Measurements from ENCODE around the gene EXOC4. TPM values are rescaled to one million over a fixed set of nuclear protein-coding genes. Genes with fewer than 3 reads are reported as not detected.

EXOC4 gene
- total and polyA plus RNA-seq, 7 donors: 16.4 to 76.7 (median 50.7) TPM

DNA sequence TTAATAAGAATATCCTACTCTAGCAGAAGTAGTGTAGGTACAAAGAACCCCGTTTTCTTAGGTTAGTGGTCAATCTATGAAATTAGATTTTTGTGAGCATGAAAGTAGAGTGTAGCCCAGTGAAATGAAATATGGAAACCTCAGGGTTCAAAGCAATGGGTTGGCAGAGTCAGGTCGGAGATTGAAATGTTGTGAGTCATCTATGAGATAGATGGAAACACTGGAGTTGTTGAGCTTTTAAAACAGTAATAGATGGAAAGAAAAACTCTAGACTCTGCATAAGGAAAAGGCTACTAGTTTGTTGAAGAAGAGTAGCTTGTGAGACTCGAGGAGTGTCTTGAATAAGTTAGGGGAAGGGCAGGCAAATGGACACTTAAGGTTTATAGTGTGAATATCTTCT, 251.9 kb downstream of the EXOC4 start:
- intact Hi-C loops (cut with DNase I): no loop called here
- H3K4me1 ChIP-seq: peaks cover 0 to 16% (median 0%) of the 10 kb centered on the region in 4 donors
- TF ChIP-seq CTCF (IDR thresholded peaks at IDR 0.05): no peak
- no peak for TF ChIP-seq POLR2AphosphoS5 (IDR thresholded peaks at IDR 0.05)
- TF ChIP-seq POLR2A (IDR thresholded peaks at IDR 0.05): no peak
- no peak for TF ChIP-seq EP300 (IDR thresholded peaks at IDR 0.05)
- no peaks in the 10 kb centered on the region for H3K36me3 ChIP-seq
- no peaks in the 10 kb centered on the region for H3K27me3 ChIP-seq
- H3K27ac ChIP-seq: no peak overlapping the region
- no peak for DNase-seq
- H3K9me3 ChIP-seq: no peaks in the 10 kb centered on the region
- 92% methylated on average over 3 of the region's 3 CpGs for WGBS, 2 donors
- no peak overlapping the region for H3K4me3 ChIP-seq

DNA sequence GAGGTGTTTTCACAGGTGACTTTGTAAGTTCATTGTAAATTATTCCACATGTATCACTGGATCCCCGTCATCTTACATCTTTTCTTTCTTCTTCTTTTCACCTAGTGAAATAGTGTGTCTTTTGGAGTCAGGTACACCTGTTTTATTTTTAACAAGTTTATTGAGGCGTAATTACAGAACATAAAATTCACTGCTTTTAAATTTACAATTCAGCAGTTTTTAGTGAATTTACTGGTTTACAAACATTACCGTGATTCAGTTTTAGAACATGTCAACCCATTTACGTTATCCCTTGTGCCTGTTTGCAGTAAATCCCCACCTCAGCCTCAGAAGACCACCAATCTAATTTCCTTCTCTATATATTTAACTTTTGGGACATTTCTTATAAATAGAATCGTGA, 256.9 kb downstream of the EXOC4 start:
- no peaks in the 10 kb centered on the region for H3K9me3 ChIP-seq
- no peaks in the 10 kb centered on the region for H3K4me1 ChIP-seq
- H3K4me3 ChIP-seq: no peak overlapping the region
- H3K27me3 ChIP-seq: no peaks in the 10 kb centered on the region
- DNase-seq: no peak
- intact Hi-C loops (cut with DNase I): no loop called here
- H3K36me3 ChIP-seq: no peaks in the 10 kb centered on the region
- no peak overlapping the region for H3K27ac ChIP-seq
- 89 to 94% methylated on average over 5 of the region's 5 CpGs for WGBS, 2 donors
- TF ChIP-seq CTCF (IDR thresholded peaks at IDR 0.05) (no peak), EP300 (IDR thresholded peaks at IDR 0.05) (no peak), POLR2AphosphoS5 (IDR thresholded peaks at IDR 0.05) (no peak), POLR2A (IDR thresholded peaks at IDR 0.05) (no peak)

DNA sequence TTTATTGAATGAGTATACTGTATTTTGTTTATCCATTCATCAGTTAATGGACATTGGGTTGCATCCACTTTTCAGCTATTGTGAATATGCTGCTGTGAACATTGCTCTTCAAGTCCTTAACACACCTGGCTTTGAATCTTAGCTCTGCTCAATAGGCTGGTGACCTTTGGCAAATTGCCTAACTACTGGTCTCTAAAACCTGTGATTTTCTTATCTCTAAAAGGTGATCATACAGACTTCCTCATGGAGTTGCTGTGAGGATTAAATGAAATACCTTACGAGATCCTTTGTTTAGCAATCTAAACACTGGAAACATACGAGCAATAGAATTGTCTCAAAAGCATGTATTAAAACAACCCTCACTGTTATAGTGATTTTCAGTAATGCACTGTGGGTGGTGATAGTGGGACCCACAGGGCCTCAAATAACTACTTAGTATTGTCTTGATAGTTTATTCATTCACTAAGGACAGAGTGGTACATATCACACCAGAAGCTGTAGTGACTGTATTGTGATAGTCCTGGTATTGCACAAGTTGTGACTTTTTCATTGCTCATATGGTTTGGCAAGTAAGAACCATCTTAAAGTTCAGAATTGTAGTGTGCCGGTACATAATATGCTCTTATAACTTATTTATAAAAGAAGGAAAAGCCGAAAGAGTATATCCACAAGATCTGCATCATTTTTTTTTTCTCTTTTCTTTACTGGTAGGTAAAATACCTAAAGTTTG, 257.6 kb downstream of the EXOC4 start:
- no peaks in the 10 kb centered on the region for H3K9me3 ChIP-seq
- no peak for DNase-seq
- TF ChIP-seq EP300 (IDR thresholded peaks at IDR 0.05): no peak
- no peak for TF ChIP-seq CTCF (IDR thresholded peaks at IDR 0.05)
- TF ChIP-seq POLR2AphosphoS5 (IDR thresholded peaks at IDR 0.05): no peak
- no peak for TF ChIP-seq POLR2A (IDR thresholded peaks at IDR 0.05)
- WGBS, 2 donors: 79 to 90% methylated on average over 4 of the region's 4 CpGs
- no peak overlapping the region for H3K4me3 ChIP-seq
- intact Hi-C loops (cut with DNase I): no loop called here
- H3K4me1 ChIP-seq: no peaks in the 10 kb centered on the region
- no peaks in the 10 kb centered on the region for H3K27me3 ChIP-seq
- H3K36me3 ChIP-seq: no peaks in the 10 kb centered on the region
- no peak overlapping the region for H3K27ac ChIP-seq

GRCh38 chr7:133511252-133511651, 258.4 kb downstream of the EXOC4 start:
- 94 to 95% methylated on average over 3 of the region's 3 CpGs for WGBS, 2 donors
- TF ChIP-seq CTCF (IDR thresholded peaks at IDR 0.05) (no peak), POLR2A (IDR thresholded peaks at IDR 0.05) (no peak), EP300 (IDR thresholded peaks at IDR 0.05) (no peak), POLR2AphosphoS5 (IDR thresholded peaks at IDR 0.05) (no peak)
- intact Hi-C loops (cut with DNase I): no loop called here
- H3K27ac ChIP-seq: no peak overlapping the region
- no peaks in the 10 kb centered on the region for H3K36me3 ChIP-seq
- no peak overlapping the region for H3K4me3 ChIP-seq
- no peaks in the 10 kb centered on the region for H3K27me3 ChIP-seq
- H3K4me1 ChIP-seq: no peaks in the 10 kb centered on the region
- H3K9me3 ChIP-seq: no peaks in the 10 kb centered on the region
- DNase-seq: no peak

DNA sequence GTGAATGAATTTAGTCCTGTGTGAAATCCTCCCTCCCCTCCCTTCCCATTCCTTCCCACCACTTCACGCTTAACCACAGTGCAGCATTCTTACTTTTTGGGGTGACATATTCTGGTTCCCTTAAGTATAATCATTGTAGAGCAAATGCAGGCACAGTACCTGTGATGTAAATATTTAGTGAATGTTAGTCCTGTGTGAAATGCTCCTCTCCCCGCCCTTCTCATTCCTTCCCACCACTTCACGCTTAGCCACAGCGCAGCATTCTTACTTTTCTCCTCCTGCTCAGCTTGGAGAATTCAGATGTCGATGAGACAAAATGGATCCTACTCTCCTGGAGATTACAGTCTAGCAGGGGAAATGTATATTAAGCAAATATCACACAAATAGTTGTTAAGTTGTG, 258.8 kb downstream of the EXOC4 start:
- Histone ChIP-seq H3K27ac (no peak overlapping the region), H3K27me3 (no peaks in the 10 kb centered on the region), H3K4me1 (no peaks in the 10 kb centered on the region), H3K36me3 (no peaks in the 10 kb centered on the region), H3K9me3 (no peaks in the 10 kb centered on the region), H3K4me3 (no peak overlapping the region)
- TF ChIP-seq POLR2AphosphoS5 (IDR thresholded peaks at IDR 0.05): no peak
- TF ChIP-seq CTCF (IDR thresholded peaks at IDR 0.05): no peak
- TF ChIP-seq EP300 (IDR thresholded peaks at IDR 0.05): no peak
- TF ChIP-seq POLR2A (IDR thresholded peaks at IDR 0.05): no peak
- DNase-seq: no peak
- WGBS, 2 donors: 96% methylated on average over 5 of the region's 5 CpGs
- intact Hi-C loops (cut with DNase I): no loop called here

Data from sigmoid colon (tissue), 7 donors.